NCI-H187 (cell line): ENCODE results near the gene C1QTNF12.
"Not testable (repeated sequence)": the region's sequence is repeated elsewhere in the genome, so short reads cannot be mapped to it uniquely, and the experiment has no call there.

Experiments used
- DNase-seq, 2 experiments: peaks; one replicate each; lab custom pipeline; 2025; lab: John Stamatoyannopoulos, UW

C1QTNF12 gene

DNA sequence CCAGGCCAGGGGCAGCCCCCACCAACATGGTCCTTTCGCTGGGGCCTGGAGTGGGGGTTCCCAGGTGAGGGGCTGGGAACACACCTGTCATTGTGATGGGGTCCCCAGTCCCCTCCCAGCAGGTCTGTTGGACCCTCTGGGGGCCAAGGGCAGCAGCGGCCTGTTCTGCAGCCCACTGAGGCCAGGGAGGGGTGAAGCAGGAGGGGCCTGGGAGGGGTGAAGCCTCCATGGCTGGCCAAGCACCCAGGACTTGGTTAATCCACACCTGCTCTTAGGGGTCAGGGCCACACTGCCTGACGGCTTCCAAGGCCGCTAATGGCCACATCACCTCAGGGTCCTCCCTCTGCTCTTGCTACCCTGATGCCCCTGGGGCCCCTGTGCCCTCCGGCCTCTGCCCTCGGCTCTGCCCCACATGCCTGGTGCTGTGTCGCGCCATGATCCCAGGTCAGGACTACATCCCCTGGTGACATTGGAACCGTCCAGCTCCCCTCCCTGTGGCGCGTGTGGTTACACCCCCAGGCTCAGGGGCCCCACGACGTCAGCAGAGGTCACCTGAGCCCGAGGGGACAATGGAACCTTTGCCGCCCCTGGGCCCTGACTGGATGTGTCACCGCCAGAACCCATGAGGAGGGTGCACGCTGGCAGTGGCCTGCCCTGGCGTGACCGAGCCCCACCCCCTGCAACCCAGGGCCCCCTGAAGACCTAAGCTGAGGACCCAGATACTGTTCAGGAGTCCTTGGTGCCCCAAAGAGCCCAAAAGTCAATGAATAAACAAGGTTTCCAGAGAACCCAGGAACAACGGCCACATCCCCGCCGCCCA lies 47.2 kb downstream of the C1QTNF12 start:
- no peak for DNase-seq

GRCh38 chr1:1198423-1199140 lies 47.9 kb downstream of the C1QTNF12 start:
- DNase-seq: no peak

DNA sequence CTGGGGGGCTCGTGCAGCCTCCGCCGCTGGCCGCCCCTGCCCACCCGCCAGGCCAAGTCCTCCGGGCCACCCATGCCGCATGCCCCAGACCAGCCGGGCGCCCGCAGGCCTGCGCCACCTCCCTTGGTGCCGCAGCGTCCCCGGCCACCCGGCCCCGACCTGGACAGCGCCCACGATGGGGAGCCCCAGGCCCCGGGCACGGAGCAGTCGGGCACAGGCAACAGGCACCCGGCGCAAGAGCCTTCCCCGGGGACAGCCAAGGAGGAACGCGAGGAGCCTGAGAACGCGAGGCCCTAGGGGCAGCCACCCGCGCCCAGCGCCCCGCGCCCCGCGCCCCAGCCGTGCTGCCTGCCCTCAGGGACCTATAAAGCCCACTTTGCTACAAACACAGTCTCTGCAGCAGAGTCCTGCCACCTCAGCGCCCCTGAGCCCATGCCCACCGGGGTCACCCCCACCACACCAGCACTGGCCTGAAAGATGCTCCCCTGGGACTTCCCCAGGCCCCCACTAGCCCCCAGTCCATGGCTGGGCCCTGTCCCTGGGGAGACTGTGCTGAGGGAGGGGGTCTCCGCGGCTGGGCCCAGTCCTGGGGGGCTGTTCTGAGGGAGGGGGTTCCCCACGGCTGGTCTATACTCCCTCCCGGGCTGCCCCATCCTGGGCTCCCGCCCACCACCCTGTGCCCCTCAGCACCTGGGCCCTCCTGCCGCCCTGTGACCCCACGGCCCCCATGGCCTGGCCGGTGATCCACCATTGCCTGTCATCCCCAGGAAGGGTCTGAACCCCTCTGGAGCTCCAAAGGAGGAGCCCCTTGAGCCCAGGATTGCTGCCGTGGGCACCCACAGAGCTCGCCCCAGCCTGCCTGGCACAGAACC lies 48.7 kb downstream of the C1QTNF12 start:
- DNase-seq: no peak

- DNase-seq: no peak
These were observed 49.4 kb downstream of the C1QTNF12 start for GRCh38 chr1:1197188-1197500.

DNA sequence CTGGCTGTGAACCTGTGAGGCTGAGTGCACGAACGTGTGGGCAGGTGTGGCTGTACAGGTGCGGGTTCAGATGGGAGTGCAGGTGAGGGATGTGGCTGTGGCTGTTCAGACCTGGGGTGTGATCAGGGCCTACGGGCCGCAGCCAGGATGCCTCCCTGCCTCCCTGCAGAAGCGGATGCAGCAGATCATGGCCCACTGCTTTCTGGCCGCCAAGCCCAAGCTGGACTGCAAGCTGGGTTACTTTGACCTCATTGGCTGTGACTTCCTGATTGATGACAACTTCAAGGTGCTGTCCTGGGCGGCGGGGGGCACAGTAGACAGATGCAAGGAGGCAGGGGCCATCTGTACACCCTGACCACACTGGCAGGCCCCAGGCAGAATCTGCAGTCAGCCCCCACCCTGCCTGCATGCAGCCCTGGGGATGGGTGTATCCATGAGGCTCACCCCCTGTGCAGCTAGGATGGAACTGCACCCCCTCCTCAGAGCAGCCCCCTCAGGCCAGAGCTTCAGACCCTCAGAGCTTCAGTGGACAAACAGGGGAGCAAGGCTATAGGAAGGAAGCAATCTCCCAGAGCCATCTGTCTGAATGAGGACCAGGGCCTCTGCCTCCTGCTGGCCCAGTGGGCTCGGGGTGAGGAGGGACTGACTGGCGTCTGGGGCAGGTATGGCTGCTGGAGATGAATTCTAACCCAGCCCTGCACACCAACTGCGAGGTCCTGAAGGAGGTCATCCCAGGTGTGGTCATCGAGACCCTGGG lies 49.9 kb downstream of the C1QTNF12 start:
- no peak for DNase-seq

- DNase-seq: not testable (repeated sequence)
These were observed 50.8 kb downstream of the C1QTNF12 start for GRCh38 chr1:1195726-1196125.

GRCh38 chr1:1194723-1195122 lies 51.8 kb downstream of the C1QTNF12 start:
- DNase-seq: no peak
